HepG2 (cell line): ENCODE measurements around the gene SEMA4C. TPM values are rescaled to one million over a fixed set of nuclear protein-coding genes. Genes with fewer than 3 reads are reported as not detected.

Experiments
- DPF2 ChIP-seq: sonication (generic); formaldehyde crosslinking; IDR thresholded peaks from 2 replicates; pipeline ENCODE4 v1.4.0; 2020; ENCODE audit warnings: mild to moderate bottlenecking, low read depth, missing genetic modification reagents, borderline replicate concordance
- ISX ChIP-seq: sonication (generic); formaldehyde crosslinking; conservative IDR thresholded peaks from 2 replicates; pipeline ENCODE4 v1.5.0; 2020; ENCODE audit warnings: missing genetic modification reagents
- KIAA2018 ChIP-seq: sonication (generic); formaldehyde crosslinking; IDR thresholded peaks from 2 replicates; pipeline ENCODE4 v1.5.0; 2020; ENCODE audit warnings: mild to moderate bottlenecking, missing genetic modification reagents, borderline replicate concordance
- NCOA2 ChIP-seq: sonication (generic); formaldehyde crosslinking; IDR thresholded peaks from 2 replicates; pipeline ENCODE4 v1.8.0; 2022; ENCODE audit warnings: inconsistent platforms
- ZFP36 ChIP-seq: fragments of 150-350 bp; IDR thresholded peaks from 2 replicates; pipeline ENCODE4 v1.6.1; 2018; ENCODE audit warnings: borderline replicate concordance, low read length, low read depth; ENCODE audit not compliant: partially characterized antibody
- ZKSCAN1 ChIP-seq: fragments of 150-350 bp; IDR thresholded peaks from 2 replicates; pipeline ENCODE4 v1.6.1; 2014; ENCODE audit warnings: low read length
- ZMAT5 ChIP-seq: sonication (generic); formaldehyde crosslinking; IDR thresholded peaks from 2 replicates; pipeline ENCODE4 v1.5.0; 2020; ENCODE audit warnings: mild to moderate bottlenecking, low read depth, missing genetic modification reagents, borderline replicate concordance
- ZNF572 ChIP-seq: sonication (generic); formaldehyde crosslinking; IDR thresholded peaks from 2 replicates; pipeline ENCODE4 v1.5.1; 2020; ENCODE audit warnings: mild to moderate bottlenecking, missing genetic modification reagents
- ZNF574 ChIP-seq: sonication (generic); formaldehyde crosslinking; IDR thresholded peaks from 2 replicates; pipeline ENCODE4 v1.4.0; 2020; ENCODE audit warnings: missing genetic modification reagents
- ZNF576 ChIP-seq: sonication (generic); formaldehyde crosslinking; IDR thresholded peaks from 2 replicates; pipeline ENCODE4 v1.4.0; 2020; ENCODE audit warnings: mild to moderate bottlenecking, missing genetic modification reagents
- ZNF597 ChIP-seq: sonication (generic); formaldehyde crosslinking; IDR thresholded peaks from 2 replicates; pipeline ENCODE4 v1.5.0; 2020; ENCODE audit warnings: missing genetic modification reagents
- ZNF713 ChIP-seq: sonication (generic); formaldehyde crosslinking; IDR thresholded peaks from 2 replicates; pipeline ENCODE4 v1.4.0; 2020; ENCODE audit warnings: mild to moderate bottlenecking, missing genetic modification reagents
- ZNF850 ChIP-seq: sonication (generic); formaldehyde crosslinking; conservative IDR thresholded peaks from 2 replicates; pipeline ENCODE4 v1.9.0; 2021; ENCODE audit warnings: mild to moderate bottlenecking, missing genetic modification reagents
- polyA plus RNA-seq, 8 experiments: library from polyadenylated mRNA; depleted of rRNA in 3 of 8; stranded (reverse) in 7 of 8; unstranded in 1 of 8; fragments of >200 nt; fragmentation: Illumina TruSeq in 4 of 8; extraction: Trizol in 4 of 8; gene quantifications; 2 replicates each; pipeline versions ENCODE4 v1.2.1 to v1.2.3, GENCODE V29; 2011 to 2016; ENCODE audit warnings: low read depth in 4 of 8, missing spikeins in 1 of 8, mixed read lengths in 1 of 8; ENCODE audit not compliant: insufficient read depth in 1 of 8
- total RNA-seq, 5 experiments: library from RNA; depleted of rRNA; stranded (reverse); fragments of >200 nt; fragmentation: Illumina TruSeq; extraction: Trizol; gene quantifications; 2 replicates each; pipeline ENCODE4 v1.2.3, GENCODE V29; 2016; ENCODE audit warnings: low read depth in 1 of 5
- TF ChIP-seq, protein P1 (sequence below): sonication (generic); formaldehyde crosslinking; IDR thresholded peaks from 2 replicates; pipeline ENCODE4 v1.4.0; 2020; ENCODE audit warnings: missing genetic modification reagents

Gene SEMA4C
- total and polyA plus RNA-seq, 2 of the 13 experiments (the other 11 are each of a cell fraction or from before 2014, with no cell fraction given): 25.9 to 46.6 TPM

GRCh38 chr2:96867756-96868554 is 1.9 kb downstream of the SEMA4C start (continued):
- TF ChIP-seq ZNF574 (CRISPR knock-in tag): no peak
- TF ChIP-seq DPF2 (CRISPR knock-in tag): no peak; the same call in 1 of the 2 replicates
- no peak for TF ChIP-seq ISX (CRISPR knock-in tag)
- TF ChIP-seq ZNF713: no peak
- no peak for TF ChIP-seq NCOA2
- TF ChIP-seq KIAA2018 (CRISPR knock-in tag): no peak
- TF ChIP-seq, protein P1, sequence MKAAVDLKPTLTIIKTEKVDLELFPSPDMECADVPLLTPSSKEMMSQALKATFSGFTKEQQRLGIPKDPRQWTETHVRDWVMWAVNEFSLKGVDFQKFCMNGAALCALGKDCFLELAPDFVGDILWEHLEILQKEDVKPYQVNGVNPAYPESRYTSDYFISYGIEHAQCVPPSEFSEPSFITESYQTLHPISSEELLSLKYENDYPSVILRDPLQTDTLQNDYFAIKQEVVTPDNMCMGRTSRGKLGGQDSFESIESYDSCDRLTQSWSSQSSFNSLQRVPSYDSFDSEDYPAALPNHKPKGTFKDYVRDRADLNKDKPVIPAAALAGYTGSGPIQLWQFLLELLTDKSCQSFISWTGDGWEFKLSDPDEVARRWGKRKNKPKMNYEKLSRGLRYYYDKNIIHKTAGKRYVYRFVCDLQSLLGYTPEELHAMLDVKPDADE: no peak
- no peak for TF ChIP-seq ZFP36
- TF ChIP-seq ZKSCAN1: no peak
- no peak for TF ChIP-seq ZNF597 (CRISPR knock-in tag)
- no peak for TF ChIP-seq ZNF572
- TF ChIP-seq ZMAT5 (CRISPR knock-in tag): 0 out of 2 replicates have a peak, but pooled peaks have one; percentile 13
- TF ChIP-seq ZNF850 (CRISPR knock-in tag): no peak
- no peak for TF ChIP-seq ZNF576 (CRISPR knock-in tag)
